Tongue (tissue), 2 donors: ENCODE measurements around the gene ANO10. TPM values are rescaled to one million over a fixed set of nuclear protein-coding genes. Genes with fewer than 3 reads are reported as not detected.
"Not testable (repeated sequence)": the region's sequence is repeated elsewhere in the genome, so short reads cannot be mapped to it uniquely, and the experiment has no call there.

Experiments
- DNase-seq: peaks from one replicate; pipeline ENCODE4 v3.0.0-alpha.2; 2015
- total RNA-seq: library from RNA; depleted of rRNA; stranded (reverse); fragments of >200 nt; gene quantifications from one replicate; pipeline ENCODE4 v1.2.3, GENCODE V29; 2014

ANO10 gene
- total RNA-seq, 1 donor from 2014 or later, result 28.9 TPM

GRCh38 chr3:43580181-43580580 lies 41.6 kb downstream of the ANO10 start:
- no peak for DNase-seq

- no peak for DNase-seq
Measured at GRCh38 chr3:43573576-43573975, 48.2 kb downstream of the ANO10 start.

- DNase-seq, result not testable (repeated sequence)
Measured at GRCh38 chr3:43565661-43566341, 56.0 kb downstream of the ANO10 start.

GRCh38 chr3:43559961-43560360 lies 61.9 kb downstream of the ANO10 start:
- no peak for DNase-seq

GRCh38 chr3:43558171-43558570 lies 63.6 kb downstream of the ANO10 start:
- DNase-seq, result no peak

- no peak for DNase-seq
Measured at GRCh38 chr3:43549626-43550290, 72.1 kb downstream of the ANO10 start.

GRCh38 chr3:43544277-43544676 lies 77.5 kb downstream of the ANO10 start:
- DNase-seq, result peak; percentile 75

- no peak for DNase-seq
Measured at GRCh38 chr3:43542328-43543043, 79.3 kb downstream of the ANO10 start.

- no peak for DNase-seq
Measured at GRCh38 chr3:43540624-43541023, 81.2 kb downstream of the ANO10 start.

- DNase-seq, result no peak
Measured at GRCh38 chr3:43539321-43539720, 82.5 kb downstream of the ANO10 start.

- DNase-seq, result no peak
Measured at GRCh38 chr3:43537225-43537624, 84.6 kb downstream of the ANO10 start.

- DNase-seq, result peak; percentile 9
Measured at GRCh38 chr3:43534675-43535074, 87.1 kb downstream of the ANO10 start.

GRCh38 chr3:43533009-43533408 lies 88.8 kb downstream of the ANO10 start:
- no peak for DNase-seq

GRCh38 chr3:43531835-43532234 lies 90.0 kb downstream of the ANO10 start:
- DNase-seq, result no peak

GRCh38 chr3:43528498-43529099 lies 93.2 kb downstream of the ANO10 start:
- no peak for DNase-seq

- no peak for DNase-seq
Measured at GRCh38 chr3:43526956-43527355, 94.9 kb downstream of the ANO10 start.

GRCh38 chr3:43525941-43526607 lies 95.7 kb downstream of the ANO10 start:
- peak; percentile 6 for DNase-seq

- no peak for DNase-seq
Measured at GRCh38 chr3:43525386-43525785, 96.4 kb downstream of the ANO10 start.

GRCh38 chr3:43523454-43524053 lies 98.3 kb downstream of the ANO10 start:
- no peak for DNase-seq

- DNase-seq, result no peak
Measured at GRCh38 chr3:43522727-43523362, 99.0 kb downstream of the ANO10 start.

- no peak for DNase-seq
Measured at GRCh38 chr3:43521941-43522340, 99.9 kb downstream of the ANO10 start.
